Activated CD4-positive, CD25-positive, alpha-beta regulatory T cell treated with anti-CD3 and anti-CD28 coated beads, Interleukin-2, amount 50 U/mL, for 16 hours (primary cell): ENCODE data around the gene SEPTIN6.
A peak's percentile ranks its signal among the peaks of the same experiment; 100 is the strongest.
"Not testable (repeated sequence)": the region's sequence is repeated elsewhere in the genome, so short reads cannot be mapped to it uniquely, and the experiment has no call there.

Experiments
- DNase-seq: peaks from one replicate; pipeline ENCODE4 v3.0.0-alpha.2; 2020; ENCODE audit warnings: low read depth, low spot score

The SEPTIN6 gene

GRCh38 chrX:119690921-119691716 lies 1.8 kb downstream of the SEPTIN6 start:
- DNase-seq: peak; percentile 49

DNA sequence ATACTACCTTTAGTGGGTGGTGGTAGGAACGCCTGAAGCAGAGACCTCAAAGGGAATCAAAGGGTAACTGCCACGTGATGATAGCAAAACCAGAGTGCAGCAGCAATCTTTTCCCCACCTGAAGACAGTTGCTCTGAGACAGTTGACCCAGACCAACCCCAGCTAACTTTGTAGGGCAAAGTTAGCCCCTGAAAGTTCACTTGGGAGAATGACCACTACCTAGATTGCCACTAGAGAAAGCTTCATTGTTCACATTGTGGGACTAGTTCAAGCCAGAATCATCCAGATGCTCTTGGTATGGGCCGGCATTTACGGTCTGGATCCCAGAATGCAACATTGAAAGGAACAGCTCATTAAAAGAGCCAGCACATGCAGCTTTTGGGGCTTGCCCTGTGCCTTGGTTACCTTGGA lies 4.1 kb downstream of the SEPTIN6 start:
- no peak for DNase-seq

DNA sequence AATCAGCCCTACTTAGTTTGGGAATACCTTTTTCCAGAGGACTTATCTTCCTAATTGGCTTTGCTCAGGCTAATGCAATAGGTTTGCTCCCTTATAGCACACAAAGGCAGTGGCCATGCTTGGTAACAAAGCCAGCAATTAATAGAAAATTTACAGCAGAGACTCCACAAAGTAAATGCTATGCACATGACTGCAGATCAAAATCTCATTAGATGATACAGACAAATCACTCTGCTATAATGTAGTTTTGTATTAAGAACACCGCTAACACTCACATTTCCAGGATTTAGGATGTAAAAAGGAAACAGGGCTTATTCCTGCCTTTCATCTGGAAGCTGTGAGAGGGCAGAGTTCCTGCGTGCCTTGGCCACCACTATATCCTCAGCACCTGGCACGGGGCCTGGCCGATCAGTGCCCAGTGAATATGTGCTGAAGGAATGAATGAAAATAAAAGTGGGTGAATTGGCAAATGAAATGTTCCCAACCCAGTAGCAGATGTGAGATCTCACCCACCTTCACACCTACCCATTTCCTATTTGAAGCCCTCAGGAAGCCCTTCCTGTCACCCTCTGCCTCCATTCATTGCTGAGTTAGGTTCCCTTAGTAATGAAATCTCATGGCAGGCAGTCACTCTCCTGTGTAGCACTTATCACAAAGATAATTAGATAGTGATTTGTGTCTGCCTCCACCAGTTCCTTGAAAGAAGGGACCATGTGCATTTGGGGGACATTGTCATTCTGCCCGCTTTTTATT lies 5.1 kb downstream of the SEPTIN6 start:
- DNase-seq: no peak

DNA sequence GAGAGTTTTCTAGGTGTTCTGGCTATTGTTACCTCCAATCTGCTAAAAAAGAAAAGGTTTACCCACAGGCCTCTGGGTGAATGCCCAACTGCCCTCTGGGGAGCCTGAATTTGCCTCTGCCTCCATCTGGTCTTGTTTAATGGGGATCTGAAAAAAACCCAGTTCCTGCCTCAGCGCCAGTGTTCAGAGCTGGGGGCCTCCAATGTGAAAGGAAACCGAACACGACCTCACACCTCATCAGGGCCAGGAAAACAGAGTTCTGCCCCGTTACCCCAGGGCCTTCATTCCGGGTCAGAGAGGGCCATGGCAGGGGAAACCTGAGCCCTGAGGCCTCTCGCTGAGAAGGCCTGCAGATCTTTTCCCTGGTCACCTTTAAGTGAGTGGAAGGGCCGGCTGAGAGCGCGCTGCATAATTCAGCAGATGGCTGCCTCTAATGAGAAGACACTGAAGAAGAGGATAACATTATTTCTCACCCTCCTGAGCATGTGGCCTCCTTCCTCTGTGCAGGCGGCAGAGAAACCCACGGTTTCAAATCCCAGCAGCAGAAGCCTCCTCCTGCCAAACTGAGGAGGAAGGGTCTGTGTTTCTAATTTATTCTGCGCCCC lies 6.8 kb downstream of the SEPTIN6 start:
- DNase-seq: no peak

- DNase-seq: no peak
These were observed 7.5 kb downstream of the SEPTIN6 start for GRCh38 chrX:119685225-119686066.

- no peak for DNase-seq
These were observed 8.1 kb downstream of the SEPTIN6 start for GRCh38 chrX:119684916-119685224.

- DNase-seq: not testable (repeated sequence)
These were observed 8.7 kb downstream of the SEPTIN6 start for GRCh38 chrX:119684312-119684711.

DNA sequence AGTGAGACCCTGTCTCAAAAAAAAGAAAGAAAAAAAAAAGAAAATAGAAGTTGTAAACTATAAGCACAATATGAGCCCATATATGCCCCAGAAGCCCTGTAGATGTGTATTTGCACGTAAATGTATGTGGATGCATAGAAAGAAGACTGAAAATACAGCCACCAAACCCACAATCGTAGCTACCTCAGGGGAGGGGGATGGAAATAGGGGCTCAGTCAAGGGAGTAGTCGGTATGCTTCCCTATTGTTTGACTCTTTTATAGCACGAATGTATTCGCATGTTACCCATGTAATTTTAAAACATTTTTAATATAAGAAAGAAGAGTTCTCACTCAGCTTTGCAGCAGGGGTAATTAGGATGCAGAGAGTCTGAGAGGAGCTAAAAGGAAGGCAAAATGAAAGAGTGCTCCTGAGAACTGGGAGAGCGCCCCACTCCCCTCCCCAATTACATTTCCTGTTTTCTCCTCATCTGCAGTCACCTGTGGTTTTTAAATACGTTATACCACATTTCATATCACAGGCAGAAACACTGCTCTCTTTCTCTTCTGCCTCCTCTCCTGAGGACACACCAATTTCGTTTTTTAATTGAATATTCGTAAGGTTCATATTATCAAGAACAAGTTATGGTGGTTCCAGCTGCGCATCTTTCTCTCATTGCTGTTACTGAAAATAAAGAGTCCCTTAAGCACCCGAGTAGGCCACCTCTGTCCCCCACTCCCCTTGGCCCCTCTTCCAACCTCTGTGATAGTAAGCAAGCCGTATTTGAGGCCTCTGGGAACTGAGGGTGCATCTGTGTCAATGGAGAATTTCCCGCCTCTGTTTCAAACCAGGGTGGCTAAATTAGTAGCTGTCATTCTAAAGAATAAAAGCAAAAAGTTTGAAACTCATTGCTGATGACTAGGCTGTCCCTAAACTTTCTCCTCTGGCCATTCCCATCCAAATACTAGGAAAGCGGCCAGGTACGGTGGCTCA lies 10.7 kb downstream of the SEPTIN6 start:
- no peak for DNase-seq

- no peak for DNase-seq
These were observed 15.3 kb downstream of the SEPTIN6 start for GRCh38 chrX:119677654-119677981.

DNA sequence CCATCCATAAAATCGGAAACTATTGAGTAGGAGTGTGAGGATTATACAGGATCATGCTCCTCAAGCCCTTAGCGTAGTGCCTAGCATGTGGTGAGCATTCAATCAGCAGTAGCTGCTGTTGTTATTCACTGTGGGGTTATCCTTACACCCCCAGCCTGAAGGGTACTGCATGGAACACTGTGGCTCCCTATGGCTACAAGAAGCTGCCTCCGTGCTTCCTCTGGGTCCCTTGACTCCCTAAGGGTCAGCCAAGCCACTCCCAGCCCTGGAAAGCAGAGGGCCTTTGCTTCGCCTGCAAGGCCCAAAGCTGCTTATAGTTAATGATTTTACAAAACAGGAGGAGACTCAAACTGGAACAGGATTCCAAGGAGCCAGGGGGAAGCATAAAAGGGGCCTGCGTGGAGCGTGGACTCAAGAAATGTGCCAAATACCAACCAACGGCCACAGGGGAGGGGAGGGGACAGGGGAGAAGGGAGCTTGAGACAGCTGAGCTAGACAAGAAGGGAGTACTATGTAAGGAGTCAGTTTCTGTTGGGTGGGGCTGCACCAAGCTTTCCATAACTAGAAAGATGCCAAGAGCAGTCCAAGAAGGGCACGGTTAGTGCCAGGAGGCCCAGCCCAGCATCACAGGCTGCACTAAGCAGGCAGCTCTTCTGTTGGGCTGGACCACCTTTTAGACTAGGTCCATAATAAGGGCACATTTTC lies 15.9 kb downstream of the SEPTIN6 start:
- DNase-seq: no peak

- no peak for DNase-seq
These were observed 19.6 kb downstream of the SEPTIN6 start for GRCh38 chrX:119673336-119673735.

- DNase-seq: no peak
These were observed 20.5 kb downstream of the SEPTIN6 start for GRCh38 chrX:119672426-119672825.

DNA sequence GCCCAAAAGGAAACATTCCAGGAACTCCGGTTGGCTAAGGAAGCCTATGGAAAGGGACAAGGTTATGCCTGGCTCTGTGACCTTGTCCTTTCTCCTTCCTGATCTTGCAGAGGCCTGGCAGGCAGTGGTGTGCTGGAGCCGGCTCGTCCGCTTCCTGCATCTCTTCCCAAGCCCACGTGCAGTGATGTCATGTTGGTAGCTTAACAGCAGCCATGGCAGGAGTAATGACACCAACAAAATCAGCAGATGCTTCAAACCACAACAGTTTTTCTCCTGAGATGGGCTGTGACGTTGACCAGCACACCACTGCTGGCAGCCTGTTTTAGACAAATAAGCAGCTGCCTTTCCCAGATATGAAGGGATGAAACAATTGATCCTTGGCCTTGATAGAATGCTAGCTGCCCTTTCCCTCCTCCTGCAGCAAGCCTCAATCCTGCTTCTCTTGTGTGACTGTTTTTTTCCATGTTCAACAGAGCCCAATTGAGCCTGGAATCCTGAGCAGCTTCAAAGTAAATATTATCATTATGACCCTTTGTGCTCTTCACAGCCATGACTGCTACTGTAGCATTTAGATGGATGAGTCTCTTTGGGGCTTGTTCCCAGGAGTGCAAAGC lies 23.4 kb downstream of the SEPTIN6 start:
- no peak for DNase-seq

GRCh38 chrX:119667111-119667878 lies 25.7 kb downstream of the SEPTIN6 start:
- no peak for DNase-seq

DNA sequence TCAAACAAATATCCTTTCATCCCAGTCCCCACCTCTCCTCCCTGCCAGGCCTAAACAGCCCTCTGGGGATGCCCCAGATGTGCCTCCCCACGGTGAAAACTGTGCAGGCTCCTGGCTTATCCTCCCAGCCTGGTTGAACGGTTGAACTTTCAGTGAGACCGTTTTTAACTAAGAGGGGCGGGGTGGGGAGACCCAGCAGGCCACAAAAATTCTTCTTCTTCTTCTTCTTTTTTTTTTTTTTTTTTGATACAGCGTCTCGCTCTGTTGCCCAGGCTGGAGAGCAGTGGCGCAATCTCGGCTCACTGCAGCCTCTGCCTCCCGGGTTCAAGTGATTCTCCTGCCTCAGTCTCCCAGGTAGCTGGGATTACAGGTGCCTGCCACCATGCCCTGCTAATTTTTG lies 28.1 kb downstream of the SEPTIN6 start:
- DNase-seq: not testable (repeated sequence)

- no peak for DNase-seq
These were observed 31.5 kb downstream of the SEPTIN6 start for GRCh38 chrX:119661486-119661885.

DNA sequence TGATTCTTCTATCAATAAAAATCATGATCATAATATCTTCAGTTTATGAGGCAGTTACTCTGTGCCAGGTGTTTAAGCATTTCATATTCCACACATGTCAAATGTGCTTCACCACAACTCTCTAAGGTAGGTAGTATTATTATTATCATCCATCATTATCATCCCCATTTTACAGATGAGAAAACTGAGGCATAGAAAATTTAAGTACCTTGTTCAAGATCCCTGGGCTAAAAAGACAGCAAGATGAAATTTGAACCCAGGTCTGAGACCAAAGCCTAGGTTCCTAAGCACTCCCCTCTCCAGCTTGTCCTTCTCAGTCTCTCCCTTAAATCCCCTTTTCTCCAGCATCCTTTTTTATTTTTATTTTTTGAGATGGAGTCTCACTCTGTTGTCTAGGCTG lies 33.4 kb downstream of the SEPTIN6 start:
- DNase-seq: no peak

DNA sequence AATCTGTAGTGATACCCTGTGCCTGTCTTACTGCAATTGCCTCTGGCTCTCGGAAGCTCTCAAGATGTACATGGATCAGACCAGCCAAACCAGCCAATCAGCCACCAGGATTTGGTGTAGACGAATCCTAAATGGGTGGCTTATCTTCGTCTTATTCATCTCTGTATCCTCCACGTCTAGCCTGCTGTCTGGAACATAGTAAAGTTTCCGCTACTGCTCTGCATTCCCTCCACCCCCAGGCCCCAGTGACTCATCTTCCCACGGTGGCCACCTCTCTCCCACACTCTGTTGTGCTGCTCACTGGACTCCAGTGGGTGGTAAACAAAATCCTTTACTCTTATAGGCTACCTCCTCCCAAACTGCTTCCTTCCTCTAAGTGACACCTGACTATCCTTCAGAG lies 37.8 kb downstream of the SEPTIN6 start:
- DNase-seq: peak; percentile 16

GRCh38 chrX:119654112-119654531 lies 38.8 kb downstream of the SEPTIN6 start:
- no peak for DNase-seq
